Measurements from ENCODE around the gene ARHGEF2.

Gene ARHGEF2

DNA sequence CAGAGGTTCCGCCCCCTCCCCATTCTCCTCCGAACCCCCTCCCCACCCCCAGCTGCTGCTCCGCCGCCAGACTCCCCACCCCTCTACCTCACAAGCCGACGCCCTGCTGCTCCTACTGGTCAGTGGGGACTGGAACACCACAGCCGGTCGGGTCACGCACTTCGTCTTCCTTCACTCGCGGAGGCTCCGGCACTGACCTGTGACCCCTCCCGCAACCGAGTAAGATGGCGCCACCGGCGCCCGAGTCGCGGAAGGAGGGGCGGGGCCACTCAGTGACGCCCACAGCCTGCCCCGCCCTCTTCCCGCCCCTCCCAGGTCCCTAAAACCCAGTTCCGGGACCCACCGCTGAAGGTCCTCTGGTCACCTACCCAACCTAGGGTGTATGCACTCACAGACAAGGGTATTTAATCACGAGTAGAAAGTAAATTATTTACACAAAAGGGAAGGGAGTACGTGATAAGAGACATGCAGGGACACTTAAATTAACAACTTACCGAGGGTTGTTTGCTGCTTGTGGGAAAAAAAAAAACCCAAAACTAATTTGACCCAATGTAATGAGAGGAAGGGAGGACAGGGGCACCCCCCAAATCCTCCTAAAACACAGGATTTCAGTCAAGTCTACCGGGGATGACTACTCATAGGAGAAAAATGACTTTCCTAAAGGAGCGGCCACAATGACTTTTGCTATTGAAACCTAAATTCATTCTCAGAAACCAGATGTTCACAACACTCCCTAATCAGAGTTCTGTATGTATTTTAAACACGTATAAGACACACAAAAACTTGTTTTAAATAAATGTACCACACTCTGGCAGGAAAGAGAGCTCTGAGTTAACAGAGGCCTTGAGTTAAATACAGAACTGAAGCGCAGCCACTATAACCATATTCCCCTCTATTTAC is 66.9 kb downstream of the ARHGEF2 start, which contains the start of gene RIT1:
TSS of gene RIT1 (minus strand) at position 194 of the 900 bp plus-strand sequence. CDS start 588 bp downstream, outside the sequence.
- no peak for TF ChIP-seq ZNF274 (IDR thresholded peaks at IDR 0.05; ENCODE audit: low read depth, low read length)
- peak within 1 kb of the TSS; percentile 91 for H3K4me3 ChIP-seq (ENCODE audit: low read length)

DNA sequence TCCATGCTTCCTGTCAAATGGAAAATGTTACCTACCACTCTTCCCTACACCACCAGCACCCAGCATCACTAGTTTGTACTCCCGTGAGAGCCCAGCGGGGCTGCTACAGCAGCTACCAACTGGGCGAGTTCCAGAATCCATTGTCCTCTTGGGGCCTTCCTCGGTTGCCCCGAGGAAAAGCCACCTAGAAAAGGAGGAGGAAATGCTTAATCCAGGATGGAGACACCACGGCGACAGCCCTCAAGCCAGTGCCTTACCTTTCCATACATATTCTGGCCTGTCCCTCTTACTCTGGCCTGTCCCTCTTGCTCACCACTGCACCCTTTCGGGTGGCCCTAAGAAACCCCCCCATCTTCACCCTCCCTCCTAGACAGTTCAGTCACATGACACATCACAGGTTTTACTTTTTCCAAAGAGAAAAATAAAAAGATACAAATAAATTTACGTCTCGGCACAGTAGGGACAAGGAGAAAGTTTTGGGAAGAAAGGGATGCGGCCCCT is 67.7 kb downstream of the ARHGEF2 start:
- H3K4me3 ChIP-seq (ENCODE audit: low read length) = peak overlapping the region; percentile 91
- TF ChIP-seq ZNF274 (IDR thresholded peaks at IDR 0.05; ENCODE audit: low read depth, low read length) = no peak

DNA sequence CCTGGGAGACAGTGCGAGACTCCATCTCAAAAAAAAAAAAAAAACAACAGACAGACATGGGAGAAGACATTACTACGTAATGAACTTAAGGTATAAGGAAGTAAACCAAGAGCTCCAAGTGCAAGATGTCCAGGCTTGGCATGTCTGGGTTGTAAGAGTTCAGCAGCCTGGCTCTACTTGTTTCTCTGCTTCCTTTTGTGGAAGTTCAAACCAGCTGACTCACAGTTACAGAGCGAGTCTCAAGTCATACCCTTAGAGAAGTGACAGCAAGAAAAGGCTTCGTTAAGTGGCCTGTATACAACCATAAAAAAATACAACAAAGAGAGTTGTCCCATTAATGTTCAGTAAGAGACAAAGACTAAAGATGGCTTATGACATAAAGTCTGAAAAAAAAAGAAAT is 68.5 kb downstream of the ARHGEF2 start:
- TF ChIP-seq ZNF274 (IDR thresholded peaks at IDR 0.05; ENCODE audit: low read depth, low read length) = no peak
- H3K4me3 ChIP-seq (ENCODE audit: low read length) = peak overlapping the region; percentile 91

- no peak overlapping the region for H3K4me3 ChIP-seq (ENCODE audit: low read length)
- TF ChIP-seq ZNF274 (IDR thresholded peaks at IDR 0.05; ENCODE audit: low read depth, low read length) = no peak
These were observed 74.1 kb downstream of the ARHGEF2 start for GRCh38 chr1:155904261-155904660.

DNA sequence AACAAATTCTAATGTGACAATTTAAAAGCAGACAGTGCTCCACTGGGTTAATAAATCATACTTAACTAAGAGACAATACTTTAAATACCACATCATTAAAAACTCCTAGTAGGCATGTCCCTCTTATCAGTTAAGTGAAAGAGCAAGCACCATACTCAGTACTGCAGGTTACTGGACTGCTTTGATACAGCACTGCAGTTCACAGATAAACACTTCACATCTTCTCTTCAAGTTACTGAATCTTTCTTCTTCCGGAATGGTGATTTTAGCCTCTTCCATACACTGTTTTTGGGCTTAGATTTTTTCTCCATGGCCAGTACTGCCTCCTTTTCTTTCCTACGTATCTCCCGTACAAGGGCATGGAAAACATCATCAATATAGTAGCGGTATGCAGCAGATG is 78.2 kb downstream of the ARHGEF2 start:
- TF ChIP-seq ZNF274 (IDR thresholded peaks at IDR 0.05; ENCODE audit: low read depth, low read length) = no peak
- no peak overlapping the region for H3K4me3 ChIP-seq (ENCODE audit: low read length)

DNA sequence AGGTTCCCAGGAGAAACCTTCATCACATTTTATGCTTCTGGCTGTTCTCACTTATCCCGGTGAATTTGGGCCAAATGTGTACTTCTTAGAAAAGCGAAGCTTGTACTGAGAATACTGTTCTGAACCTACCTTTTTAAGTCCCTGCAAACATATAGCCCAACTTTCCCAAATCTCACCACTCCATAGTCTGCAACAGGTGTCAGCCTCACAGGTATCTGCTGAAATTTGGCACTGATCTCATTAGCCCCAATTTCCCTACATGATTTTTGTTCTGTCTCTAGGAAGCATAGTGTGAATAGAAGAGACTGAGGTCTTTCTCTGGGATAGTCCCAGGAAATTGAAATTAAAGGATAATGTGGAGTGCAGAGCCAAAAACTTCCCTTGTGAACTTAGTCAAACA is 78.7 kb downstream of the ARHGEF2 start:
- no peak overlapping the region for H3K4me3 ChIP-seq (ENCODE audit: low read length)
- TF ChIP-seq ZNF274 (IDR thresholded peaks at IDR 0.05; ENCODE audit: low read depth, low read length) = no peak

- no peak for TF ChIP-seq ZNF274 (IDR thresholded peaks at IDR 0.05; ENCODE audit: low read depth, low read length)
- H3K4me3 ChIP-seq (ENCODE audit: low read length) = no peak overlapping the region
These were observed 79.5 kb downstream of the ARHGEF2 start for GRCh38 chr1:155898888-155899287.

GRCh38 chr1:155897746-155898145 is 80.6 kb downstream of the ARHGEF2 start:
- no peak overlapping the region for H3K4me3 ChIP-seq (ENCODE audit: low read length)

More at GRCh38 chr1:155897746-155898145, 80.6 kb downstream of the ARHGEF2 start:
- no peak for TF ChIP-seq ZNF274 (IDR thresholded peaks at IDR 0.05; ENCODE audit: low read depth, low read length)
